ENCODE results near the gene GAA. TPM values are rescaled to one million over a fixed set of nuclear protein-coding genes. Genes with fewer than 3 reads are reported as not detected.

Gene GAA
- total and polyA plus RNA-seq, 2 of the 13 experiments (the other 11 are each of a cell fraction or from before 2014, with no cell fraction given): 21.6 to 36.4 TPM

DNA sequence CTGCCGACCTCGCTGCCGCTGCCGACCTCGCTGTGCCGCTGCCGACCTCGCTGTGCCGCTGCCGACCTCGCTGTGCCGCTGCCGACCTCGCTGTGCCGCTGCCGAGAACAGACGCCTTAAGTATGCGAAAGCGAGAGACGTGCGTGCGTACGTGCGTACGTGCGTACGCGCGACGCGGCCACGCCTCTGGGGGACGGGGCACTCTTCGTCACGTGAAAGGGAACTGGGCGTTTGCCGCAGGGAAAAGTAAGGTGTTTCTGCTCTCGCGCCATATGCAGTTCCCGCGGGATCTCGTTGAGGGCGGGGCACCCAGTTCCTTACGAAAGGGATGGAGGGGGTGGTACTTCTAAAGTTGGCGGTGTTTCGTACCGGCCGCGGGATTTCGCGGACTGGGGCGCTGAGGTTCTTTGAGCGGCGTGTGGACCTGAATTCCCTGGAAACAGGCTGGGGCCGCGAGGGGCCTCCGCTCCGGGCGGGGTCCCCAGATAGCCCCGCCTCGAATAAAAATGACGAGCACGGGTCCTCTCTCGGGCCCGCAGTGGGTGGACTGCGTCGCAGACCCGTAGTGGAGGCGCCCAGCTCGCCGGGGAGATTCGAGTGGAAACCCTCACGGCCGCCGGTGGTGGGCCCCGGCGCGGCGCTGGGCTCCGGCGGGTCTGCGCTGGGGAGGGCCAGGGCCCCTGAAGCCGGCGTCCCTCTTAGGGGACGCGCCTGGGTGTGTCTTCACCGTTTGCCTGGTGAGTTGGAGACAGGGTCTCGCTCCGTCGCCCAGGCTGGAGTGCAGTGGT, 45.8 kb downstream of the GAA start, which contains the start of gene EIF4A3 (continued):
- TF ChIP-seq, protein P1, sequence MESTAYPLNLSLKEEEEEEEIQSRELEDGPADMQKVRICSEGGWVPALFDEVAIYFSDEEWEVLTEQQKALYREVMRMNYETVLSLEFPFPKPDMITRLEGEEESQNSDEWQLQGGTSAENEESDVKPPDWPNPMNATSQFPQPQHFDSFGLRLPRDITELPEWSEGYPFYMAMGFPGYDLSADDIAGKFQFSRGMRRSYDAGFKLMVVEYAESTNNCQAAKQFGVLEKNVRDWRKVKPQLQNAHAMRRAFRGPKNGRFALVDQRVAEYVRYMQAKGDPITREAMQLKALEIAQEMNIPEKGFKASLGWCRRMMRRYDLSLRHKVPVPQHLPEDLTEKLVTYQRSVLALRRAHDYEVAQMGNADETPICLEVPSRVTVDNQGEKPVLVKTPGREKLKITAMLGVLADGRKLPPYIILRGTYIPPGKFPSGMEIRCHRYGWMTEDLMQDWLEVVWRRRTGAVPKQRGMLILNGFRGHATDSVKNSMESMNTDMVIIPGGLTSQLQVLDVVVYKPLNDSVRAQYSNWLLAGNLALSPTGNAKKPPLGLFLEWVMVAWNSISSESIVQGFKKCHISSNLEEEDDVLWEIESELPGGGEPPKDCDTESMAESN (CRISPR knock-in tag; conservative IDR thresholded peaks at IDR 0.05): peak; percentile 94
- TF ChIP-seq ZNF605 (CRISPR knock-in tag; IDR thresholded peaks at IDR 0.05) (peak; percentile 81; the same call in 1 of the 2 replicates), ZNF780A (CRISPR knock-in tag; IDR thresholded peaks at IDR 0.05) (peak; percentile 19; the same call in 1 of the 2 replicates), CENPT (CRISPR knock-in tag; IDR thresholded peaks at IDR 0.05; ENCODE audit: low read depth) (peak; percentile 96), ZBTB1 (CRISPR knock-in tag; IDR thresholded peaks at IDR 0.05; ENCODE audit: borderline replicate concordance) (no peak), TAF15 (IDR thresholded peaks at IDR 0.05; ENCODE audit: low read depth, low read length, poor library complexity, severe bottlenecking) (no peak), SP140L (CRISPR knock-in tag; IDR thresholded peaks at IDR 0.05; ENCODE audit: borderline replicate concordance) (no peak), POLR2G (IDR thresholded peaks at IDR 0.05; ENCODE audit: low read depth, low read length) (peak; percentile 95), ZFP36 (IDR thresholded peaks at IDR 0.05; ENCODE audit: borderline replicate concordance, low read depth, low read length, partially characterized antibody) (no peak), TGIF2 (CRISPR knock-in tag; IDR thresholded peaks at IDR 0.05) (no peak; the same call in 1 of the 2 replicates), MED8 (CRISPR knock-in tag; IDR thresholded peaks at IDR 0.05; ENCODE audit: insufficient replicate concordance) (peak; percentile 49), ZNF530 (CRISPR knock-in tag; IDR thresholded peaks at IDR 0.05; ENCODE audit: low read depth) (no peak), ASH2L (IDR thresholded peaks at IDR 0.05; ENCODE audit: insufficient read length, low read depth, low read length) (peak; percentile 85), TSC22D2 (CRISPR knock-in tag; IDR thresholded peaks at IDR 0.05; ENCODE audit: borderline replicate concordance) (peak; percentile 65)
- TF ChIP-seq, protein P2, sequence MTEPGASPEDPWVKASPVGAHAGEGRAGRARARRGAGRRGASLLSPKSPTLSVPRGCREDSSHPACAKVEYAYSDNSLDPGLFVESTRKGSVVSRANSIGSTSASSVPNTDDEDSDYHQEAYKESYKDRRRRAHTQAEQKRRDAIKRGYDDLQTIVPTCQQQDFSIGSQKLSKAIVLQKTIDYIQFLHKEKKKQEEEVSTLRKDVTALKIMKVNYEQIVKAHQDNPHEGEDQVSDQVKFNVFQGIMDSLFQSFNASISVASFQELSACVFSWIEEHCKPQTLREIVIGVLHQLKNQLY (CRISPR knock-in tag; IDR thresholded peaks at IDR 0.05): peak; percentile 97
- TF ChIP-seq, protein P3, sequence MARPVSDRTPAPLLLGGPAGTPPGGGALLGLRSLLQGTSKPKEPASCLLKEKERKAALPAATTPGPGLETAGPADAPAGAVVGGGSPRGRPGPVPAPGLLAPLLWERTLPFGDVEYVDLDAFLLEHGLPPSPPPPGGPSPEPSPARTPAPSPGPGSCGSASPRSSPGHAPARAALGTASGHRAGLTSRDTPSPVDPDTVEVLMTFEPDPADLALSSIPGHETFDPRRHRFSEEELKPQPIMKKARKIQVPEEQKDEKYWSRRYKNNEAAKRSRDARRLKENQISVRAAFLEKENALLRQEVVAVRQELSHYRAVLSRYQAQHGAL (CRISPR knock-in tag; IDR thresholded peaks at IDR 0.05; ENCODE audit: not compliant biosample characterization): peak; percentile 94
- TF ChIP-seq, protein P4, sequence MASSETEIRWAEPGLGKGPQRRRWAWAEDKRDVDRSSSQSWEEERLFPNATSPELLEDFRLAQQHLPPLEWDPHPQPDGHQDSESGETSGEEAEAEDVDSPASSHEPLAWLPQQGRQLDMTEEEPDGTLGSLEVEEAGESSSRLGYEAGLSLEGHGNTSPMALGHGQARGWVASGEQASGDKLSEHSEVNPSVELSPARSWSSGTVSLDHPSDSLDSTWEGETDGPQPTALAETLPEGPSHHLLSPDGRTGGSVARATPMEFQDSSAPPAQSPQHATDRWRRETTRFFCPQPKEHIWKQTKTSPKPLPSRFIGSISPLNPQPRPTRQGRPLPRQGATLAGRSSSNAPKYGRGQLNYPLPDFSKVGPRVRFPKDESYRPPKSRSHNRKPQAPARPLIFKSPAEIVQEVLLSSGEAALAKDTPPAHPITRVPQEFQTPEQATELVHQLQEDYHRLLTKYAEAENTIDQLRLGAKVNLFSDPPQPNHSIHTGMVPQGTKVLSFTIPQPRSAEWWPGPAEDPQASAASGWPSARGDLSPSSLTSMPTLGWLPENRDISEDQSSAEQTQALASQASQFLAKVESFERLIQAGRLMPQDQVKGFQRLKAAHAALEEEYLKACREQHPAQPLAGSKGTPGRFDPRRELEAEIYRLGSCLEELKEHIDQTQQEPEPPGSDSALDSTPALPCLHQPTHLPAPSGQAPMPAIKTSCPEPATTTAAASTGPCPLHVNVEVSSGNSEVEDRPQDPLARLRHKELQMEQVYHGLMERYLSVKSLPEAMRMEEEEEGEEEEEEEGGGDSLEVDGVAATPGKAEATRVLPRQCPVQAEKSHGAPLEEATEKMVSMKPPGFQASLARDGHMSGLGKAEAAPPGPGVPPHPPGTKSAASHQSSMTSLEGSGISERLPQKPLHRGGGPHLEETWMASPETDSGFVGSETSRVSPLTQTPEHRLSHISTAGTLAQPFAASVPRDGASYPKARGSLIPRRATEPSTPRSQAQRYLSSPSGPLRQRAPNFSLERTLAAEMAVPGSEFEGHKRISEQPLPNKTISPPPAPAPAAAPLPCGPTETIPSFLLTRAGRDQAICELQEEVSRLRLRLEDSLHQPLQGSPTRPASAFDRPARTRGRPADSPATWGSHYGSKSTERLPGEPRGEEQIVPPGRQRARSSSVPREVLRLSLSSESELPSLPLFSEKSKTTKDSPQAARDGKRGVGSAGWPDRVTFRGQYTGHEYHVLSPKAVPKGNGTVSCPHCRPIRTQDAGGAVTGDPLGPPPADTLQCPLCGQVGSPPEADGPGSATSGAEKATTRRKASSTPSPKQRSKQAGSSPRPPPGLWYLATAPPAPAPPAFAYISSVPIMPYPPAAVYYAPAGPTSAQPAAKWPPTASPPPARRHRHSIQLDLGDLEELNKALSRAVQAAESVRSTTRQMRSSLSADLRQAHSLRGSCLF (CRISPR knock-in tag; IDR thresholded peaks at IDR 0.05; ENCODE audit: borderline replicate concordance): peak; percentile 93
- TF ChIP-seq, protein P5, sequence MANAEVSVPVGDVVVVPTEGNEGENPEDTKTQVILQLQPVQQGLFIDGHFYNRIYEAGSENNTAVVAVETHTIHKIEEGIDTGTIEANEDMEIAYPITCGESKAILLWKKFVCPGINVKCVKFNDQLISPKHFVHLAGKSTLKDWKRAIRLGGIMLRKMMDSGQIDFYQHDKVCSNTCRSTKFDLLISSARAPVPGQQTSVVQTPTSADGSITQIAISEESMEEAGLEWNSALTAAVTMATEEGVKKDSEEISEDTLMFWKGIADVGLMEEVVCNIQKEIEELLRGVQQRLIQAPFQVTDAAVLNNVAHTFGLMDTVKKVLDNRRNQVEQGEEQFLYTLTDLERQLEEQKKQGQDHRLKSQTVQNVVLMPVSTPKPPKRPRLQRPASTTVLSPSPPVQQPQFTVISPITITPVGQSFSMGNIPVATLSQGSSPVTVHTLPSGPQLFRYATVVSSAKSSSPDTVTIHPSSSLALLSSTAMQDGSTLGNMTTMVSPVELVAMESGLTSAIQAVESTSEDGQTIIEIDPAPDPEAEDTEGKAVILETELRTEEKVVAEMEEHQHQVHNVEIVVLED (CRISPR knock-in tag; IDR thresholded peaks at IDR 0.05; ENCODE audit: borderline replicate concordance): peak; percentile 100

Measured in HepG2 (cell line).